WTC11 (cell line): Measurements from ENCODE around the gene UBL3. TPM values are rescaled to one million over a fixed set of nuclear protein-coding genes. Genes with fewer than 3 reads are reported as not detected.

ENCODE experiments used
- ATAC-seq: fragments of 200-7000 bp; cut with Tn5 transposase; 2 replicates; pipeline ENCODE4 v1.10.0; 2021; ENCODE audit warnings: mild to moderate bottlenecking, moderate library complexity
- CTCF ChIA-PET: fragments of 300-600 bp; sonication (Branson Sonifier 250); formaldehyde crosslinking; loops from one replicate; lab custom pipeline; 2021; ENCODE audit warnings: antibody characterized with exemption; lab: Charles Lee
- POLR2A ChIA-PET: fragments of 350-600 bp; sonication (Branson Sonifier 250); formaldehyde crosslinking; loops from one replicate; lab custom pipeline; 2021; ENCODE audit warnings: antibody characterized with exemption; lab: Charles Lee
- DNase-seq: peaks from one replicate; pipeline ENCODE4 v3.0.0; 2021; ENCODE audit warnings: low spot score
- H3K27ac Mint-ChIP-seq: 2 replicates; pipeline ENCODE4 v1.8.0; 2021; ENCODE audit warnings: mixed read lengths
- H3K27me3 Mint-ChIP-seq: 2 replicates; pipeline ENCODE4 v1.8.0; 2021; ENCODE audit warnings: low read depth, mild to moderate bottlenecking, moderate library complexity, mixed read lengths
- H3K36me3 Mint-ChIP-seq: 2 replicates; pipeline ENCODE4 v1.8.0; 2021; ENCODE audit warnings: mixed read lengths
- H3K4me1 Mint-ChIP-seq: 2 replicates; pipeline ENCODE4 v1.8.0; 2022; ENCODE audit warnings: mixed read lengths
- H3K4me3 Mint-ChIP-seq: 2 replicates; pipeline ENCODE4 v1.8.0; 2021; ENCODE audit warnings: mild to moderate bottlenecking, moderate library complexity, mixed read lengths
- H3K9me3 Mint-ChIP-seq: 2 replicates; pipeline ENCODE4 v1.8.0; 2021; ENCODE audit warnings: mixed read lengths
- CREM ChIP-seq: sonication (generic); formaldehyde crosslinking; IDR thresholded peaks from 2 replicates; pipeline ENCODE4 v1.8.1; 2022; ENCODE audit warnings: mild to moderate bottlenecking, missing genetic modification reagents, moderate library complexity
- HMGA2 ChIP-seq: fragments of 250-450 bp; sonication (Bioruptor Pico); IDR thresholded peaks from 2 replicates; pipeline ENCODE4 v1.4.0; 2021; ENCODE audit warnings: mild to moderate bottlenecking, moderate library complexity
- KAT7 ChIP-seq: sonication (generic); formaldehyde crosslinking; IDR thresholded peaks from 2 replicates; pipeline ENCODE4 v1.8.1; 2023; ENCODE audit warnings: missing genetic modification reagents, mild to moderate bottlenecking, borderline replicate concordance
- ZBTB21 ChIP-seq: sonication (generic); formaldehyde crosslinking; IDR thresholded peaks from 2 replicates; pipeline ENCODE4 v1.8.1; 2023; ENCODE audit warnings: mild to moderate bottlenecking, missing genetic modification reagents, borderline replicate concordance
- ZNF219 ChIP-seq: sonication (generic); formaldehyde crosslinking; IDR thresholded peaks from 2 replicates; pipeline ENCODE4 v1.8.0; 2023; ENCODE audit warnings: missing genetic modification reagents, mild to moderate bottlenecking, borderline replicate concordance
- ZNF317 ChIP-seq: sonication (generic); formaldehyde crosslinking; IDR thresholded peaks from 2 replicates; pipeline ENCODE4 v1.8.1; 2023; ENCODE audit warnings: low read depth, mild to moderate bottlenecking, moderate library complexity, missing genetic modification reagents, borderline replicate concordance
- ZNF396 ChIP-seq: fragments of 250-450 bp; sonication (Bioruptor Pico); IDR thresholded peaks from 2 replicates; pipeline ENCODE4 v1.8.0; 2021; ENCODE audit warnings: mild to moderate bottlenecking, moderate library complexity, borderline replicate concordance
- ZNF423 ChIP-seq: fragments of 250-450 bp; sonication (Bioruptor Pico); IDR thresholded peaks from 2 replicates; pipeline ENCODE4 v2.1.2; 2022; ENCODE audit warnings: mild to moderate bottlenecking, moderate library complexity
- total RNA-seq: library from RNA; stranded (reverse); gene quantifications from 3 replicates; pipeline ENCODE4 v1.2.3, GENCODE V29; 2021
- TF ChIP-seq, protein P1 (sequence below): sonication (generic); formaldehyde crosslinking; IDR thresholded peaks from 2 replicates; pipeline ENCODE4 v1.8.1; 2022; ENCODE audit warnings: low read depth, mild to moderate bottlenecking, moderate library complexity, missing genetic modification reagents, borderline replicate concordance
- TF ChIP-seq, protein P2 (sequence below): sonication (generic); formaldehyde crosslinking; IDR thresholded peaks from 2 replicates; pipeline ENCODE4 v1.8.1; 2022; ENCODE audit warnings: low read depth, missing genetic modification reagents, borderline replicate concordance
- TF ChIP-seq, protein P3 (sequence below): fragments of 250-450 bp; sonication (Bioruptor Pico); IDR thresholded peaks from 2 replicates; pipeline ENCODE4 v1.9.0; 2021; ENCODE audit warnings: mild to moderate bottlenecking, borderline replicate concordance
- TF ChIP-seq, protein P4 (sequence below): fragments of 250-450 bp; sonication (Bioruptor Pico); IDR thresholded peaks from 2 replicates; pipeline ENCODE4 v1.9.0; 2021; ENCODE audit warnings: mild to moderate bottlenecking

Gene UBL3
- total RNA-seq, 1 experiment from 2014 or later, result 15.5 TPM

DNA sequence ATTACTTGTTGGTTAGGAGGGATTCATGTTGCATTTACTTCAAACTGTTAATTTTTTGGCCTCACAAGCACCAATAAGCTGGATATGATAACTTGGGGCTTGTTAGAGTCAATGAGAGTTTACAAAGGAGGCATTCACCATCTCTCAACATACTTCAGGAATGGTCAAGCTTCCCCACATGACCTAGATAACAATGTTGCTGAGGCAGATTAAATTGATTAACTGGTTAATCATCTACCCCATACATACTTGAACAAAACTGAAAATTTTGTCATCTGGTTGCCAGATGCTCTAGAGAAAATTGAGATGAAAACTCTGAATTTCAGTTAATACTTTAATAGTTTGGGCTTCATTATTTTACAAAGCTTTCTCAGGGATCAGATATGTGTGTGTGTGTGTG lies 43.0 kb upstream of the UBL3 start:
- ChIA-PET CTCF (interaction anchor here (1.6 kb wide), 1 partner anchor 221 kb away, joined by 3 read pairs; no protein-coding TSS in a partner anchor), POLR2A (no interaction called here)
- no peak for ATAC-seq

DNA sequence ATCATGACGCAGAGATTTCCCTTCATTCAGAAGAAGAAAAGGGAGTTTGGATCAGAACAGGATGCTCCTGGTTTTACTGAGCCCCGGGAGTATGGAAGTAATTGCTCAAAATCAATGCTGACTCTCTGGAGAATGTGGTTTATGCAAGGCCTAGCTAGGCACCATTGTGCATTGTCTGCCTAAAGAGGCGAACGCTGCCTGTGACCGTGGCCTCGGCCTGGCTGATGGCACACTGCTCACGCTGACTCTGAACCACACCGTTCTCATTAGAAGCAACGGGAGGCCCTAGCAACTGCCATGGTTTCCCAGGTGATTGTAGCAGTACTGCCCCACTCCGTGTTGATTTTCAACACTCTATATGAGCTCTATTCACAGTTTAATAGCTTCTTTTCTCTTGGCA lies 41.7 kb upstream of the UBL3 start:
- H3K9me3 Mint-ChIP-seq, result no peaks in the 10 kb centered on the region
- CTCF ChIA-PET, result interaction anchor here (0.8 to 1.4 kb wide), 3 partner anchors 32 to 223 kb away, joined by 3 to 4 read pairs (median 4); no protein-coding TSS in a partner anchor
- TF ChIP-seq ZBTB21 (CRISPR knock-in tag), result no peak
- TF ChIP-seq, protein P1, sequence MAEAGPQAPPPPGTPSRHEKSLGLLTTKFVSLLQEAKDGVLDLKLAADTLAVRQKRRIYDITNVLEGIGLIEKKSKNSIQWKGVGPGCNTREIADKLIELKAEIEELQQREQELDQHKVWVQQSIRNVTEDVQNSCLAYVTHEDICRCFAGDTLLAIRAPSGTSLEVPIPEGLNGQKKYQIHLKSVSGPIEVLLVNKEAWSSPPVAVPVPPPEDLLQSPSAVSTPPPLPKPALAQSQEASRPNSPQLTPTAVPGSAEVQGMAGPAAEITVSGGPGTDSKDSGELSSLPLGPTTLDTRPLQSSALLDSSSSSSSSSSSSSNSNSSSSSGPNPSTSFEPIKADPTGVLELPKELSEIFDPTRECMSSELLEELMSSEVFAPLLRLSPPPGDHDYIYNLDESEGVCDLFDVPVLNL (CRISPR knock-in tag), result no peak
- TF ChIP-seq, protein P2, sequence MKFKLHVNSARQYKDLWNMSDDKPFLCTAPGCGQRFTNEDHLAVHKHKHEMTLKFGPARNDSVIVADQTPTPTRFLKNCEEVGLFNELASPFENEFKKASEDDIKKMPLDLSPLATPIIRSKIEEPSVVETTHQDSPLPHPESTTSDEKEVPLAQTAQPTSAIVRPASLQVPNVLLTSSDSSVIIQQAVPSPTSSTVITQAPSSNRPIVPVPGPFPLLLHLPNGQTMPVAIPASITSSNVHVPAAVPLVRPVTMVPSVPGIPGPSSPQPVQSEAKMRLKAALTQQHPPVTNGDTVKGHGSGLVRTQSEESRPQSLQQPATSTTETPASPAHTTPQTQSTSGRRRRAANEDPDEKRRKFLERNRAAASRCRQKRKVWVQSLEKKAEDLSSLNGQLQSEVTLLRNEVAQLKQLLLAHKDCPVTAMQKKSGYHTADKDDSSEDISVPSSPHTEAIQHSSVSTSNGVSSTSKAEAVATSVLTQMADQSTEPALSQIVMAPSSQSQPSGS (CRISPR knock-in tag), result no peak
- no peak for TF ChIP-seq ZNF423
- TF ChIP-seq ZNF219 (CRISPR knock-in tag), result no peak
- TF ChIP-seq, protein P3, sequence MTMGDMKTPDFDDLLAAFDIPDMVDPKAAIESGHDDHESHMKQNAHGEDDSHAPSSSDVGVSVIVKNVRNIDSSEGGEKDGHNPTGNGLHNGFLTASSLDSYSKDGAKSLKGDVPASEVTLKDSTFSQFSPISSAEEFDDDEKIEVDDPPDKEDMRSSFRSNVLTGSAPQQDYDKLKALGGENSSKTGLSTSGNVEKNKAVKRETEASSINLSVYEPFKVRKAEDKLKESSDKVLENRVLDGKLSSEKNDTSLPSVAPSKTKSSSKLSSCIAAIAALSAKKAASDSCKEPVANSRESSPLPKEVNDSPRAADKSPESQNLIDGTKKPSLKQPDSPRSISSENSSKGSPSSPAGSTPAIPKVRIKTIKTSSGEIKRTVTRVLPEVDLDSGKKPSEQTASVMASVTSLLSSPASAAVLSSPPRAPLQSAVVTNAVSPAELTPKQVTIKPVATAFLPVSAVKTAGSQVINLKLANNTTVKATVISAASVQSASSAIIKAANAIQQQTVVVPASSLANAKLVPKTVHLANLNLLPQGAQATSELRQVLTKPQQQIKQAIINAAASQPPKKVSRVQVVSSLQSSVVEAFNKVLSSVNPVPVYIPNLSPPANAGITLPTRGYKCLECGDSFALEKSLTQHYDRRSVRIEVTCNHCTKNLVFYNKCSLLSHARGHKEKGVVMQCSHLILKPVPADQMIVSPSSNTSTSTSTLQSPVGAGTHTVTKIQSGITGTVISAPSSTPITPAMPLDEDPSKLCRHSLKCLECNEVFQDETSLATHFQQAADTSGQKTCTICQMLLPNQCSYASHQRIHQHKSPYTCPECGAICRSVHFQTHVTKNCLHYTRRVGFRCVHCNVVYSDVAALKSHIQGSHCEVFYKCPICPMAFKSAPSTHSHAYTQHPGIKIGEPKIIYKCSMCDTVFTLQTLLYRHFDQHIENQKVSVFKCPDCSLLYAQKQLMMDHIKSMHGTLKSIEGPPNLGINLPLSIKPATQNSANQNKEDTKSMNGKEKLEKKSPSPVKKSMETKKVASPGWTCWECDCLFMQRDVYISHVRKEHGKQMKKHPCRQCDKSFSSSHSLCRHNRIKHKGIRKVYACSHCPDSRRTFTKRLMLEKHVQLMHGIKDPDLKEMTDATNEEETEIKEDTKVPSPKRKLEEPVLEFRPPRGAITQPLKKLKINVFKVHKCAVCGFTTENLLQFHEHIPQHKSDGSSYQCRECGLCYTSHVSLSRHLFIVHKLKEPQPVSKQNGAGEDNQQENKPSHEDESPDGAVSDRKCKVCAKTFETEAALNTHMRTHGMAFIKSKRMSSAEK (CRISPR knock-in tag), result no peak
- TF ChIP-seq ZNF396 (CRISPR knock-in tag), result no peak
- H3K4me3 Mint-ChIP-seq, result no peak overlapping the region
- H3K36me3 Mint-ChIP-seq, result no peaks in the 10 kb centered on the region
- DNase-seq (no peak), ATAC-seq (peak; percentile 63)
- H3K27ac Mint-ChIP-seq, result no peak overlapping the region
- H3K27me3 Mint-ChIP-seq, result no peaks in the 10 kb centered on the region
- H3K4me1 Mint-ChIP-seq, result peaks cover 28% of the 10 kb centered on the region
- POLR2A ChIA-PET, result no interaction called here

More for the DNA sequence above, 43.0 kb upstream of the UBL3 start:
- TF ChIP-seq ZNF317 (CRISPR knock-in tag), result no peak
- TF ChIP-seq CREM, result no peak
- 0 out of 2 replicates have a peak, but pooled peaks have one; percentile 3 for TF ChIP-seq HMGA2 (CRISPR knock-in tag)
- Mint-ChIP-seq H3K4me1 (peaks cover 17% of the 10 kb centered on the region), H3K27me3 (no peaks in the 10 kb centered on the region), H3K27ac (no peak overlapping the region), H3K4me3 (no peak overlapping the region), H3K36me3 (no peaks in the 10 kb centered on the region), H3K9me3 (no peaks in the 10 kb centered on the region)
- DNase-seq, result no peak

DNA sequence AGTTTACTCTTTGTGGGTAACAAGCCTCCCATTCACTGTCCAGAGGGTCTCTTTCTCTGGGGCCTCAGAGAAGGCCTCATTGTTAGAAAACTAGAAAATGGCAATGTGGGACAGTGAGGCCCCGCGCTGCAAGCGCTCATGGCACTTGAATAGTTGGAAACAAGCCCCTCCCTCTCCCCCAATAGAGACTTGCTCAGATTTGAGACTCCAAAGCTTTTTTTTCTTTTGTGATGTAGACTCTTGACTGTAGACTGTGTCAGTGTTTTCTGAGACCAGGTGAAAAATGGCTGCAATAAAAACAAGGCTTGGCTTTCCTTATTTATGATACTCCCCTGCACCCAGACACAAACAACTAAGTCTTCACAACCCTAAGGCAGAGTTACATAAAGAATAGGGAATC lies 38.7 kb upstream of the UBL3 start:
- Mint-ChIP-seq H3K27me3 (no peaks in the 10 kb centered on the region), H3K36me3 (no peaks in the 10 kb centered on the region), H3K4me1 (peaks cover 52% of the 10 kb centered on the region), H3K9me3 (no peaks in the 10 kb centered on the region), H3K4me3 (no peak overlapping the region), H3K27ac (no peak overlapping the region)
- DNase-seq (no peak), ATAC-seq (no peak)
- TF ChIP-seq, protein P4, sequence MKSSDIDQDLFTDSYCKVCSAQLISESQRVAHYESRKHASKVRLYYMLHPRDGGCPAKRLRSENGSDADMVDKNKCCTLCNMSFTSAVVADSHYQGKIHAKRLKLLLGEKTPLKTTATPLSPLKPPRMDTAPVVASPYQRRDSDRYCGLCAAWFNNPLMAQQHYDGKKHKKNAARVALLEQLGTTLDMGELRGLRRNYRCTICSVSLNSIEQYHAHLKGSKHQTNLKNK (CRISPR knock-in tag), result no peak
- no peak for TF ChIP-seq KAT7 (CRISPR knock-in tag)
- CTCF ChIA-PET, result no interaction called here
- POLR2A ChIA-PET, result no interaction called here
